SKM-1 treated with dmso at 0.1 percent for 144 hours (cell line): ENCODE data around the gene ART5.
"Not testable (repeated sequence)": the region's sequence is repeated elsewhere in the genome, so short reads cannot be mapped to it uniquely, and the experiment has no call there.

Experiments
- DNase-seq: peaks from one replicate; lab custom pipeline; 2025; ENCODE audit not compliant: unreplicated experiment; lab: John Stamatoyannopoulos, UW

Gene ART5

GRCh38 chr11:3623121-3623520 is 18.7 kb downstream of the ART5 start:
- peak; percentile 30 for DNase-seq

GRCh38 chr11:3622521-3622920 is 19.3 kb downstream of the ART5 start:
- no peak for DNase-seq

GRCh38 chr11:3617990-3618389 is 23.8 kb downstream of the ART5 start:
- no peak for DNase-seq

DNA sequence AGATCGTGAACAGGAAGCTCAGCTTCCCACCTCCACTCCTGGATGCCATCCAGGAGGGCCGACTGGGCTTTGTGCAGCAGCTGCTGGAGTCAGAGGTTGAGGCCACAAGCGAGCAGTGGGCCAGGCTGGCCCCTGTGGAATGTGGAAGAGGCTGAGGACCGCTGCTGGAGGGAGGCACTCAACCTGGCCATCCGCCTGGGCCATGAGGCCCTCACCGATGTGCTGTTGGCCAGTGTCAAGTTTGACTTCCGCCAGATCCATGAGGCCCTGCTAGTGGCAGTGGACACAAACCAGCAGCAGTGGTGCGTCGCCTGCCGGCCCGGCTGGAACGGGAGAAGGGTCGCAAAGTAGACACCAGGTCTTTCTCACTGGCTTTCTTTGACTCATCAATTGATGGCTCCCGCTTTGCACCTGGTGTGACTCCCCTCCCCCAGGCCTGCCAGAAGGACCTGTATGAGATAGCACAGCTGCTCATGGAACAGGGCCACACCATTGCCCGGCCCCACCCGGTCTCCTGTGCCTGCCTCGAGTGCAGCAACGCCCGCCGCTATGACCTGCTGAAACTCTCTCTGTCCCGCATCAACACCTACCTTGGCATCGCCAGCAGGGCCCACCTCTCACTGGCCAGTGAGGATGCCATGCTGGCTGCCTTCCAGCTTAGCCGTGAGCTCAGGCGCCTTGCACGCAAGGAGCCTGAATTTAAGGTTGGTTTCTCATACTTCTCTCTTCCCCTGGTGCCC is 24.9 kb downstream of the ART5 start:
- no peak for DNase-seq

DNA sequence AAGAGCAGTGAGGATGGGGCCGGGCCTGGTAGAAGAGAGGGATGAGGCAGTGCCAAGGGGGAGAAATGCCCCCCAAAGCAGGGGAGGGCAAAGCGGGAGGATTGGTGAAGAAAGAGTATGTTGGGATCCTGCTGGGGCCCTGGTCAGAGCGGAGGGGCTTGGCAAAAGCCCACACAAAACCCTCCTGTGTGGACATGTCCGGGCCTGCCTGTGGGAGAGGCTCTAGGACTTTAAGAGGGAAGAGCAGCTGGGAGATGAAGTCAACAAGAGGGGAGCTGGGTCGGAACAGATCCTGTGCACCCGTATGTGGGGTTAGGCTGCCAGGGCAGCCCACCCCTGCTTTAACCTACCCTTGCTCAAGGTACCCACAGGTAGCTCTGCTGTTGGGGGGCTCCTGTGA is 25.8 kb downstream of the ART5 start:
- no peak for DNase-seq

- DNase-seq, result peak; percentile 70
Measured at GRCh38 chr11:3614742-3615171, 27.0 kb downstream of the ART5 start.

- DNase-seq, result peak; percentile 70
Measured at GRCh38 chr11:3613998-3614741, 27.6 kb downstream of the ART5 start.

GRCh38 chr11:3611976-3612678 is 29.7 kb downstream of the ART5 start:
- DNase-seq, result no peak

DNA sequence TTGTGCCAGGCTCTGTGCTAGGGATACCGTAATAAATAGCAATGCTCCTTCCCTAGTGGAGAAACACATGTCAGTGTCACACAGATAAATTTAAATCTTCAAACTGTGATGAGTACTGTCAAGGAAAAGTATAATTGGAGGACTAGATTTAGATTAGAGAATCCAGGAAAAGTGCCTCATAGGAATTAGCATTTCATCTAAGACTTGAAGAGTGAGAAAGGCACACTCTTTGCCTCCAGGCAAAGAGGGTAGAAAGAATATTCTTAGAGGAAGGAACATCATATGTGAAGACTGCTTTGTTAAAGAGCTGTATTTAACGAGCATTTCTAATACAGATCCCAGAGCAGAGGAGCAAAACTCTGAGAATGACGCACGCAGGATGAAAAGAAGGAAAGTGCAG is 30.9 kb downstream of the ART5 start:
- DNase-seq, result no peak

DNA sequence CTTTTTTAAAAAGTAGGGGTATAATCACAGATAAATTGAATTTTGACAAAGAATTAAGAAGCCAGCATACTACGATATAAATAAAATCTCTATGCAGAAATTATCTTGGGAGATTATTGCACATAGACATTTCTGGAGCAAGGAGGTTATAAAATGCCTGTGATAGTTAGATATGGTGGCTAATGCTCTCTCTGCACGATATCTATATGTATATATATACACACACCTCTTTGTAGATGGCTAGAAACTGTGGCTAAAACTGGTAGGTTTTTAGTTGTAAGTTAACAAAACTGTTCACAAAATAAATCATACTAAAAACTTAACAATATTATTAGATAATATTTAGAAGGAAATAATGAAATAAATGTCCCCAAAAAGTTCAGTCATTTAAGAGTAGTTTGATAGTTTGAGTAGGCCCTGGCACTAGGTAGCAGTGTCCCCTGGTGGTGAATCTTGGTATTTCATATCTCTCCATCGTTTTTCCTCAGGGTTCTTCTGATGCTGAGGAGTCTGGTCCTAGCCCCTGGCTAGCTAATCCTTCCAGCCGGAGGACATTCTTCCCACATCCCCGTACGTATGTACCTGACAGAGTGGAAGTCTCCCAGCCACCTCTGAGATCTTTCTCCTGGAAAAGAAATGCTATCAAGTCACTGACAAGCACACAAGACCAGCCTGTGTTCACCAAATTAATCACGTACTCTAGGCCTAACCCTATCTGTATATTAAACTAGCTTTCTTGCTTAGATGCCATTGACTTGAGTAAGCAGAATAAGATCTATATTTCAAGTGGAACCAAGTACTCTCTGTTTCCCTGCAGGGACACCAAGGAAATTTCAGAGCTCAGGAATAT is 32.2 kb downstream of the ART5 start:
- DNase-seq, result peak; percentile 48

- no peak for DNase-seq
Measured at GRCh38 chr11:3605771-3606203, 36.0 kb downstream of the ART5 start.

DNA sequence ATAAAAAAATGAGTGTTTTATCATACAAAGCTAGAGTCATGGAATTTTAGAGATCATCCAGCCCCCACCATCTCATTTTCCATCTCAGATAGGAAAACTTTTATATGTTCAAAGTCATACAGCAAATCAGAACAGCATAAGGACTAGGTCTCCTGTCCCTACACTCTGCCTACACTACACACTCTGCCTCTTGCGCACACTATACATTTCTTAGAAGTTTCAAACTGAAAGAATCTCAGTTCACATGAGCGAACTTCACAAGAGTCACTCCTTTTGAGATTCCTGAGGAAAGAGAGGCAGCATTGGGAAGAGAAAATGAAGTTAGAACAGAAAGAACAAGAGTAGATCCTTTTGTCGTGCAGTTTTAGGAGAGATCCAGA is 36.5 kb downstream of the ART5 start:
- DNase-seq, result no peak

DNA sequence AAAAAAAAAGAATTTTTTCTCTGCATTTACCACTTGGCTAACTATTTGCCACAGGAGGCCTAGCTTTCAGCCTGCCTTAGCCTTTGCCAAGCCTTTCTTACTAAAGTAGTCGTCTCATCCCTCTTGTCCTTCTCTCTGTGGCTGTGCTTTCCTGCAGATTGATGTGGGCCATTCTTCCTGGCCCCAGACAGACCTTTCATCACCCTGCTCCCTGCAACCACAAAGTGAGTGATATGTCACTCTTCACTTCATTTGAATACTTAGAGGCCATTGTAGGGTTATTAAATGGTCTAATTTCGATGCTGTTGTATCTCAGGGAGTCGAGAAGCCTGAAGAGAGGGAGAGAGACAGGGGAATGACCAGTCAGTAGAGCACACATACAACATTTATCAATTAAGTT is 37.6 kb downstream of the ART5 start:
- no peak for DNase-seq

DNA sequence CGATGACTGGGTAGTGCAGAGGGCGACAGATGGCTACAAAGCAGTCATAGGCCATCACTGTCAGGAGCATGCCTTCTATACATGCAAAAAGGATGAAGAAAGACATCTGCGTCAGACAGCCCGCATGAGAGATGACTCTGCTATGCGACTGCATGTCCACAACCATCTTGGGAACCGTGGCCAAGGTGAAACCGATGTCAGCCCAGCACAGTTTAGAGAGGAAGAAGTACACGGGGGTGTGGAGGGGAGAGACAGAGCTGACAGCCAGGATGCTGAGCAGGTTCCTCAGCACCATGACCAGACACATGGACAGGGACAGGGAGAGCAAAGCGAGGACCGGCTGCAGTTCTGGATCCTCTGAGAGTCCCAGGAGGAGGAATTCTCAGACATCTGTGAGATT is 41.6 kb downstream of the ART5 start:
- DNase-seq, result not testable (repeated sequence)

DNA sequence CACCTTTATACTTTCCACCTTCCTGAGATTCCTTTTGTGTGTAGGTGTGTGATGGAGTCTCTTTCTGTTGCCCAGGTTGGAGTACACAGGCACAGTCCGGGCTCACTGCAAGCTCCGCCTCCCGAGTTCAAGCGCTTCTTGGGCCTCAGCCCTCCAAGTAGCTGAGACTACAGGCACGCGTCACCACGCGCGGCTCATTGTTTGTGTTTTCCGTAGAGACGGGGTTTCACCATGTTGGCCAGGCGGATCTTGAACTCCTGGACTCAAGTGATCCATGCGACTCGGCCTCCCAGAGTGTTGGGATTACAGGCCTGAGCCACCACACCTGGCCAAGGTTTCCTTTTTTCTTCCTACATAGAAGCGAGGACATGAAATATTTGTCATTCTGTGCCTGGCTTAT is 44.0 kb downstream of the ART5 start:
- DNase-seq, result not testable (repeated sequence)

GRCh38 chr11:3591326-3591725 is 50.5 kb downstream of the ART5 start:
- DNase-seq, result not testable (repeated sequence)

DNA sequence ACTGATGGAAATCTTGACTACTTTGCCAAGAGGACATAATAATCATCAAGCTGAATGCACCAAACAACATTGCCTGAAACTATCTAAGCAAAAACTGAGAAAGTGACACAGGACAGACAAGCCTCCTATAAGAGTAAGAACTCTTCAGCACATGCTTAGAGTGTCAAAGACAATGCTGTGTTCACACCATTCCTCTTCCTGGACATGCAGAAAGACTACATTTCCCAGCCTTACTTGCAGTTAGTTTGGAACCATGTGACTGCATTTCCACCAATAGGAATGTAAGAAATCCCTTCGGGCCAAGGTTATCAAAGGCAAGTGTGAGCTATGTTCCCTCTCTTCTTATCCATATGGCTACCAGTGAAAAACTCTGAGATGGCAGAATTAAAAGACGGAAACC is 51.6 kb downstream of the ART5 start:
- DNase-seq, result not testable (repeated sequence)

DNA sequence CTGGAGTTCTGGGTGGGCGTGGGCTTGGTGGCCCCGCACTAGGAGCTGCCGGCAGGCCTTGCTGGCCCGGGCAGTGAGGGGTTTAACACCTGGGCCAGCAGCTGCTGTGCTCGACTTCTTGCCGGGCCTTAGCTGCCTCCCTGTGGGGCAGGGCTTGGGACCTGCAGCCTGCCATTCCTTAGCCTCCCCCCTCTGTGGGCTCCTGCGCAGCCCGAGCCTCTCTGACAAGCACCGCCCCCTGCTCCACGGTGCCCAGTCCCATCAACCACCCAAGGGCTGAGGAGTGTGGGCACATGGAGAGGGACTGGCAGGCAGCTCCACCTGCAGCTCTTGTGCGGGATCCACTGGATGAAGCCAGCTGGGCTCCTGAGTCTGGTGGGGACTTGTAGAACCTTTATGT is 53.0 kb downstream of the ART5 start:
- DNase-seq, result not testable (repeated sequence)
